GM18498 (cell line): ENCODE data around the gene ANK3.

ENCODE experiments used
- ATAC-seq: cut with Tn5 transposase; IDR thresholded peaks from one replicate; pipeline ENCODE4 v1.9.1; 2021; ENCODE audit warnings: mild to moderate bottlenecking, moderate library complexity; ENCODE audit not compliant: unreplicated experiment

ANK3 gene

DNA sequence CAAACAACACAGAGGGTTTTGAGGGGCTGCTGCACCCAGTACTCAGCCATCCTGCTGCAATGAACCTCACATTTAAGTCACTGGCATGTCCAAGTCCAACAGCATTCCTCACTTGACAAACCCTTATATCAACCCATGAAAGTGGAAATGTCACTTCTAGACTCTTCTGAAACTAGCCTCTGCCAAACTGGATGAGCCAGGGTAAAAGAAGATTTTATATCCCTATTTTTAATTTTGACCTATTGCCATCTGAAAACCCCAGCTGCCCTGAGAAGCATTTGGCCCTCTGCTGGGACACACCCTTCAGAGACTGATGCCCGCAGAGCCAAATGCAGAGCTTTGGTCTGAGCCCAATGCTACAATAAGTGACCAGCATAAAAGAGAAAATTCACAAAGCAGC lies 201.1 kb downstream of the ANK3 start:
- ATAC-seq: no peak

DNA sequence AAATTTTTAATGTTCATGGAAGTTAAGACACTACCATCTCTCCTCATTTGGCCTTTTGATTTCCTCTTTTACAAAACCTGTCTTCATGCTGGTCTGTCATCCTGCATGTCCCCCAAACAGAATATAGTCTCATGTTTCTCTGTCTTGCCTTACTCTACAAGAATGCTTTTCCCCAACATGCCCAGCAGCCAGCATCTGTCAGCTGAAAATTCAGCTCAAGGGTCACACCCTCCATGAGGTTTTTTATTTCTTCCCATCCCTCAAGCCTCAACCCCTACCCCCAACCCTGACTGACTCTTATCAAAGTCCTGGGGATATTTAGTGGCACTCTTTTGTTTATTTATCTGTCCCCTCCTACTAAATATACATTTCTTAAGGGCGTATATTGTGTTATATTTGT lies 202.0 kb downstream of the ANK3 start:
- no peak for ATAC-seq

DNA sequence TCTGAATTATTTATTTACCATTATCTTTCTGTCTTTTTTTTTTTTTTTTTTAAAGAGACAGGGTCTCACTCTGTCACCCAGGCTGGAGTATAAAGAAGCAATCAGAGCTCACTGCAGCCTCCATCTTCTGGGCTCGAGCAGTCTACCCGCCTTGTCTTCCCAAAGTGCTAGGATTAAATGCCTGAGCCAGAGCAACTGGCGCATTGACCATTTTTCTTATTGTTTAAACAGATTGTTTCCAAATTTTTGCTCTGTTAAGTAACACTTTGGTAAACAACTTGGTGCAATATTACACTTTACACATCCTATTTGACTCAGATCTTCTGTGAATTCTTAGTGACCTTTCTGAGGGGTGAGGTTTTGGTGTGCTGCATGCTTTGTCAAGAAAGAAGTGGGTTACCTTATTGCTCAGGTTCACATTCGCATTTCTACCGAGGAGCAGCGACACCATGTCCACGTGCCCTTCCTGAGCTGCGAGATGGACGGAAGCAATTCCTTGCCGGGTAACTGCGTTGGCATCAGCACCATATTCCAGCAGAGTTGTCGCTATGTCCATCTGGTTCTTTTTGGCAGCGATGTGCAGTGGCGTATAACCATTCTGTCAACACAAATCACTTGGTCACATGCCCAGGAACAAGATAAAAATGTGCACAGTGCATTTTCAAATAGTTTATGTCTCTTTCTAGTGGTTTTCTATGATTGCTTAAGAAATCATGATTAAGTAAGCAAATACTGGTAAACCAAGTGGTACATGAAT lies 203.2 kb downstream of the ANK3 start:
- no peak for ATAC-seq

DNA sequence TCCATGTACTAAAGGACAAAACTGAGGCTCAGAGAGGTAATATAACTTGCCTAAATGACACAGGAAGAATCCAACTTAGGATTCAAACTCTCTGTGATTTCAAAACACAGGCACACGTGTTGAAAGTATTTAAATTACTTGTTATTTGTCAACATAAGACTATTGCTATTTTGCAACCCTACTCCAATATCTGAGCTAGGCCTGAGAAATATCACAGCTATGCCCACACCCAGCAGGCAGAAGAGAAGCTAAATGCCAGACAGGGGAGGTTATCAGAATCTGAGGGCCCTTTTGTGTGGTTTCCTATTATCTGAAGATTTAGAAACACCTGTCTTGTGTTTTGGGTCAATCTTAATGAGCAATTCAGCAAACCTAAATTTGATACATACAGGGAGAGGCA lies 204.3 kb downstream of the ANK3 start:
- ATAC-seq: no peak

DNA sequence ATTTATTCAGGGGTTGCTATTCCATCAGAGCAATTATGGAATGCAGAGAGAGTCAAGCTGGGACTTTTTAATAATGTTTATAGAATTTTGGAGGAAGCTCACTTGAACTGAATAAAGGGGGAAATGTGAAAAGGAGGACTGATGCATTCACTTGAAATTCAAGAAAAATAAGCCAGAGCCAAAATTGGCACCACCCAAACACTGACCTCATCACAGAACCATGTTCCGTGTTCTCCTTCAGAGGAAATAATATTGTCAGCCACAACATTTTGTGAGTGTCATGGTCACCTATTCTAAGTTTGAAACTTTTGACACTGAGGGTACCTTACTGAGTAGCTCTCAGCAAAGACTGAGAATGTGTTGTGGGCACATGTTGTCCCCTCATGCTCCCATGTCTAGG lies 207.0 kb downstream of the ANK3 start:
- ATAC-seq: no peak

DNA sequence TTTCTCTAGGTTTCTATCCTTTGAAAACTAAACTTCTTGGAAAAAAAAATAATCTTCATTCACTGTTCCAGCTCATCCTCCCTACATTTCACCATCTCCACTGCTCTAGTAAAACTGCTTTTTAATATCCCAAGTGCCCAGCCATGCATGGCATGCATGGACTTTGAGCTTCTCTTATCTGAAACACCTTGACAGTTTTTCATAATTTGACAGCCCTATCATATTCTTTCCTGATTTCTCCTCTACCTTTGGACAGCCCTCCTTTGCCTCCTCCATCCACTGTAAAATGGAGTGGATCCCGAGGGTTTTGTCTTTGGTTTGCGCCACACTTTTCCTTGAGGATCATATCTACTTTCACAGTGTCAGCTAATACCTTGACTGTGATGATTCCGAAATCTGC lies 212.8 kb downstream of the ANK3 start:
- ATAC-seq: no peak

DNA sequence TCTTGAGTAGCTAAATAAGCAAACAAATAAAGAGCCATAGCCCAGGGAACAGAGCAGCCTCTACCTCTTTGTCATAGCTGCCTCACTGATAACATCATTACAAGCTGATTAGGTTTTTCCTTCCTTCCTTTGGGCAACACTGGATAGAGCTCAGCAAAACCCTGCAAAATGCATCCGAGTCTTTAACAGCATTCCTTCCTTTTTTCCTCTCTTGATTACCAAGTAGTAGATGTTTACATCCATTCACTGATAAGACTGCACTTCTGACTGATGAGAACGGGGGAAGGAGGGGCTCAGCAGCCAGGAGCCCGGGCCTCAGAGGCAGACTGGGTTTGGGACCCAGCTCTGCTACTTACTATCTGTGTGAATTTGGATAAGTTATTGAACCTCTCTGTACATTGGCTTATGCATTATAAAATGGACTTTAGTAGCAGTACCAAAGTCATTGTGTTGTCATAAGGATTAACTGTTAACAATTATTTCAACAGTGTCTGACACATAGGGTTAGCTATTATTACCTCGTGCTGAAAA lies 214.2 kb downstream of the ANK3 start:
- ATAC-seq: no peak

DNA sequence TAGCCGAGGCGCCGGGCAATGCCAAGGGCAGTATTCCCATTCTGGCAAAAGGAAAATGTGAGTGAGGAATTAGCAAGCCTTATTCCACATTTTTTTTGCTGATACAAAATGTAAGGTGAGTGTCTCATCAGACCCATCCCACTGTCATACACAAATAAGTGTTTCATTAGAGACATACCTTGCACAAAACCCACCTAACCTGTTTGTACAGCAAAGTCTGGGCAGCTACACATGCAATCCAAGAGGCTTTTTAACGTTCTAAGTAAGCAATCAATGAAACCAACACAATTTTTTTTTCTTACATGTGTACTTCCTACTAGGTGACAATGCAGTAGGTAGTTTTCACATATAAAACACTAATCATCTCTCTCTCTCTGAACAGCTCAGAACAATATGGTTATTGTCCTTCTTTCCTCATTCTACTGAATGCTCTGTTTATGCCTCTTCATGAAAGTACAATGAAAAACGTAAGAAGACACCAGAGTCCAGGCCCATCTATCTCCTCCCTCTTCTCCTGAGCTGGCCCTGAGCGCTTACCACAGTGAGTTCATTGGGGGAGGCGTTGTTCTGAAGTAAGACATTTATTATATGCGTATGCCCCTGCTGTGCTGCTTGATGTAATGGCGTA lies 217.2 kb downstream of the ANK3 start:
- ATAC-seq: no peak

DNA sequence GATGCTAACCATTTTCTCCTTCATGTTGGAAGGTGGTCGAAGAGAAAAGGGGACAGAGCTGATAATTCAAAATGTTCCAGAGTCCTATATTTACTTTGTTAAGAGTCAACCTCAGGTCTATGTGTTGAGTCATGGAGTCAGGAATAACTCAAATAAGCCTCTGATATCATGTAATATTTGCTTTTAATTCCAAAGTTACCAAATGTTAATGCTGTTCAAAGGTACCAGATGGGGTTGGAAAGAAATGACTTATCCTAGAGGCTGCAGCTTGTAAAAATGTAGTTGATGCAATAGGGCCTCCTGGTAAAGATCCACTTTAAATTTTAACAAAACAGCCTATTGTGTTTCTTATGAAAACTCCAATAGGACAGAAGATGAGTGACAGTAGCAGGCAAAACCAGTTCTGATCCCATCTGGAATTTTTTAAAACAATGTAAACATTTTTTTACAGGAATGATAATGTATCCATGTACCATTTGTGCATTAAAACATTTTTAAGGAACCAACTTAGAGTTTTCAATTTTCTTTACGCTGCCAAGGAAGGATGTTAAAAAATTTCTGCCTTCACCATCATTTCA lies 218.2 kb downstream of the ANK3 start:
- ATAC-seq: no peak

DNA sequence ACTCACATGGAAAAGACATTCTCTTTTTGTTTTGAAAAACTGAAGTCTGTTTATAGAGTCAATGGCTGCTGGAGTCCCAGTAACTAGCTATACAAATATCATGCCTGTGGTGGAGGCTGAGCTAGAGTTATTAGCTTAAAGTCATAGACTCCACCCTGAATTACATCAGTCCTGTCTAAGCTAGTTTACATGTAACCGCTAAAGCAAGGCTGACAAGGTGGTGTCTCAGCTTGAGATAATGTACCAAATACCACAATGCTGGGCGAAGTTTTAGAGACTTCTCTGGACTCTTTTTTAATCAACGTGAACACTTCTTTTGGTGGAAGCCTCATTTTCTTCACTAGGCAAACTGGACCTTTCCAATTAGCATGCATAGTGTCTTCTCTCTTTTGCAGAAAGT lies 219.4 kb downstream of the ANK3 start:
- ATAC-seq: no peak

DNA sequence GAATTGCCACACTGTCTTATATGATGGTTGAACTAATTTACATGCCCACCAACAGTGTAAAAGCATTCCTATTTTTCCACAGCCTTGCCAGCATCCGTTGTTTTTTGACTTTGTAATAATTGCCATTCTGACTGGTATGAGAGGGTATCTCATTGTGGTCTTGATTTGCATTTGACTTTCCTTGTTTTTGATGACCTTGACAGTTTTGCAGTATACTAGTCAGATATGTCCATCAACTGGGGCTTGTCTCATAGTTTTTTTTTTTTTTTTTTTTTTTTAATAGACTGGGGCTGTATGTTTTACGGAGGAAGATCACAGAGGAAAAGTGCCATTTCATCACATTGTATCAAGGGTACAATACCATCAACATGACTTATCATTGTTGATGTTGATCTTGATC lies 220.6 kb downstream of the ANK3 start:
- no peak for ATAC-seq

DNA sequence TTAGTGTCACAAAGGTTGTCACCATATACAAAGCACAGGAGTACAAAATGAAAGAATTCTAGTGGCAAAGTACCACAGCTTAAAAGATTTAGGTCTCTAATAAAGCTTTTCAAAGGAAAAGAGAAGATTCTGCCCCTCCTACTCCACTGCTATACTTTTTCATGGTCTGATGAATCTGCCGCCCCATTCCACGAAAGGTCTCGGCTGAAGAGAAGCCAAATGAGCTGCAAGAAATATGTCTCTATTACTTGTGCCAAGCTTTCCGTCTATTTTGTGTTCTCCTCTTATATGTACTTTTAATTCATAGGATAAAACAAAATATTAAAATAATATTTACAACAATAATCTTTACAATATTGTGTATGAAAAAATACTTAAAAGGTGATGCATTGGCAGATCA lies 222.6 kb downstream of the ANK3 start:
- ATAC-seq: no peak

DNA sequence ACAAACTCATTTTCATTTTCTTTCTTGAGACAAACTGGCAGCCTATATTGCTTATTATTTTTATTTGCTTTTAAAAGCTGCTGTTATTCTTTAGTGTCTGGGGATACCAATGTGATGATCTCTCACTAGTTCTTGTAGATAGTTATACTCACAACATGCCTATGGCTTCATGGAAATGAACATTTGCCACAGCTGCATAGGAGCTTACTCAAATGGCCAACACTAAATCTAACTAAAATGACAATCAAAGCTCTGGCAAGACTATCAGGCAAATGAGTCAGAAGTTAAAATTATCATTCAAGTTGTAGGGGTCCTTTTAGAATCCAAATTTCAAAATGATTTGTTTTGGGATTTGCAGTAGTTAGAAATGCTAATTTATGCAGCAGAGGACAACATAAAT lies 225.9 kb downstream of the ANK3 start:
- ATAC-seq: no peak

DNA sequence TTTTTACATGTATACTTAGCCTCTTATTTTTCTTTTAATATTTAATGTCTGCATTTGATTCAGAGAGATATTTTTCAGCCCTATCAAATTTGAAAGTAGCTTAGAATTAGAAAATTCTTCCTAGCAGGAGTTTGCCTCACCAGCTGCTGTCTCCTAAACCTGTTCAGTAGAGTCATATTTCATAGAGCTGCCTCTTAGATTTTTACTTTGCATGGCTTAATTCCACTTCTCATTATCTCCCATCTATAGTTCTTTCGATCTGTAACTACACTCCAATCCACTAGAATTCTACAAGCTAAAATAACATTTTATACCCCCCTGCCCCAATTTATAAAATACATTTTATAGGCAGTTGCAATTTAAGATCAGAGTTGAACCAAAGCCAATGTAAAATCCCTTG lies 227.0 kb downstream of the ANK3 start:
- ATAC-seq: no peak

DNA sequence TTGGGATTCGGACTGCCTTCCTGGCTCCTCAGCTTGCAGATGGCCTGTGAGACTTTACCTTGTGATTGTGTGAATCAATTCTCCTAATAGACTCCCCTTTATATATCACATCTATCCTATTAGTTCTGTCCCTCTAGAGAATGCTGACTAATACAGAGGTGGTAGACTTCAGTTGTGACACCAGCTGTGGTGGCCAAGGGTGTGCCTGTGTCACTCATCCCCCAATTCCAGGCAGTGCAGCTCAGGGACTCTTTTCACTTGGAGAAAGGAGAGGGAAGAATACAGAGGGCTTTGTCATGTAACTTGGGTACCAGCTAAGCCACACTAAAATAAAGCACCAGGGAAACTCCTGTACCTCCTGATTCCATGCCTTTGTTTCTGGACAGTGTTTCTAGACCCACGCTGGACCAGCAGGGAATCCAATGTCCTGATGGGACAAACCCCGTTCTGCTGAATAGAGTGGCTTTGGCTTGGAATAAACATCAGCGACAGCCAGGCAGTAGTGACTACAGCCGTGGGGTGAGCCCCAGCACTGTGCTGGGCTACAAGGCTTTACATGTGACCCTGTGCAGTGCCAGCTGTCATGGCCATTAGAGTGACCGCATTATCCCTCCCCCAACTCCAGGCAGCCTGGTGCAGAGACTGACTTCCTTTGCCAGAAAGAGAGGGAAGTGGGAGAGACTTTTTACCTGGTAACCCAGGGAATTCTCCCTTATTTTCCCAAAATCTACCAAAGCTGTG lies 233.6 kb downstream of the ANK3 start:
- ATAC-seq: no peak

DNA sequence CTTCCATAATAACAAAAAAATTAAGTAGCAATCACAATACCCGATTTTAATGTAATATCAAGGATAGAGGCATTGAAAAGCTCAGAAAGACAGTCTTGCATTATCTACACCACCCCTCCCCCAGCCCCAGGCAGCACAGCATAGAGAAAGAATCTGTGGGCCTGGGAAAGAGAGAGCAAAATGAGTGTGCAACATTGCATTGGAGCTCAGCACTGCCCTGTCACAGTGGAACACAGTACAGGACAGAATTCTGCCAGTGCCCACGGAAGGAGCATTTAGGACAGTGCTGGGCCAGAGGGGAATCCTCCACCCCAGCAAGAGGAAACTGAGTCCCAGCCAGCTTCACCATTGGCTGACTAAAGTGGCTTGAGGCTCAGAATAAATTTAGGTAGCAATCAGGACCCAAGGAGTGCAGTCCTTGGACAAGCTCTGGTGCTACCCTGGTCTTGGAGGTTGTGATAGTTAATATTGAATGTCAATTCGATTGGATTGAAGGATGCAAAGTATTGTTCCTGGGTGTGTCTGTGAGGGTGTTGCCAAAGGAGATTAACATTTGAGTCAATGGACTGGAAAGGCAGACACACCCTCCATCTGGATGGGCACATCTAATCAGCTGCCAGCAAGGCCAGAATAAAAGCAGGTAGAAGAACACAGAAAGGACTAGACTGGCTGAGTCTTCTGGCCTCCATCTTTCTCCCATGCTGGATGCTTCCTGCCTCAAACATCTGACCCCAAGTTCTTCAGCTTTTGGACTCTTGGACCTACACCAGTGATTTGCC lies 234.4 kb downstream of the ANK3 start:
- no peak for ATAC-seq

DNA sequence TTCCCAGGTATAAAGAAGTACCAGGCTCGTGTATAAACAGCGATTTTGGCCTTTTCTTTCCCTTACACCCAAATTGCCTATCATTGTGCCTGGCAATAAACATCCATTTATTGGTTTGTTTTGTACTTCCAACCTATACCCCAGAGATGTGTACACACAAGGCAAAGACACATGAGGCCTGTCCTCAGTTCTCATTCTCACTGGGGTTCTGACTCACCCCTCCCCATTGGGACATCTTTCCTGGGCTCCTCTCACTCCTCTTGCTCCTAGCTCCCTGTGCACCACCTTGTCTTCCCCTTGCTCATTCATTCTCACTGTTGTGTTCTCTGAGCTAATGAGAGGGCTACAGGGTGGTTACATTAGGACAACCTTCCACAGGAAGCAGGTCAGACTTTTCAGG lies 240.7 kb downstream of the ANK3 start:
- ATAC-seq: no peak

DNA sequence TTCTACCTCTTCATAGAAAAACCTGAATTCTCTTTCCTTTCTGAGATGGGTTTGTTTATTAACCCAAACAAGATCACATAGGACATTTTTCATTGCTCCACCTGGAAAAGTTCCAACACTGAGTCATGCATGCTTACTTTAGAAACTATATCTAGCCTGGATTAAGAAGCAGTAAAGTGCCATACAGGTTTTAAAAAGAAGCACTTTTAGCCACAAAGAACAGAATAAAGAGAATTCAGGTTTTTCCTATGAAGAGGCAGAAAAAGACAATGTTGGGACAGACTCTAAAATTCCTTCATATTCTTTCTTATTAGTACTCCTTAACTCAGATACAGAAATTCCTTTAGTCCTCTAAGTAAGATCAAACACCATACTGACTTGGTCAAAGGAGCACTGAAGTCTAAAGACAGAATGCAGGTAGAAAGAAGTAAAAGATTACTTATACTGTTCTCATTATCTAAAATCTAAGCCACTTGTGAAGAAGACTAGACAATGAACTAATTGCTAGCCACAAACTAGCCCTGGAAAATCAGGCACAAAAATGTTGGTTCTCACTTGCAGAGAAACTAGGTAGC lies 241.3 kb downstream of the ANK3 start:
- ATAC-seq: no peak

DNA sequence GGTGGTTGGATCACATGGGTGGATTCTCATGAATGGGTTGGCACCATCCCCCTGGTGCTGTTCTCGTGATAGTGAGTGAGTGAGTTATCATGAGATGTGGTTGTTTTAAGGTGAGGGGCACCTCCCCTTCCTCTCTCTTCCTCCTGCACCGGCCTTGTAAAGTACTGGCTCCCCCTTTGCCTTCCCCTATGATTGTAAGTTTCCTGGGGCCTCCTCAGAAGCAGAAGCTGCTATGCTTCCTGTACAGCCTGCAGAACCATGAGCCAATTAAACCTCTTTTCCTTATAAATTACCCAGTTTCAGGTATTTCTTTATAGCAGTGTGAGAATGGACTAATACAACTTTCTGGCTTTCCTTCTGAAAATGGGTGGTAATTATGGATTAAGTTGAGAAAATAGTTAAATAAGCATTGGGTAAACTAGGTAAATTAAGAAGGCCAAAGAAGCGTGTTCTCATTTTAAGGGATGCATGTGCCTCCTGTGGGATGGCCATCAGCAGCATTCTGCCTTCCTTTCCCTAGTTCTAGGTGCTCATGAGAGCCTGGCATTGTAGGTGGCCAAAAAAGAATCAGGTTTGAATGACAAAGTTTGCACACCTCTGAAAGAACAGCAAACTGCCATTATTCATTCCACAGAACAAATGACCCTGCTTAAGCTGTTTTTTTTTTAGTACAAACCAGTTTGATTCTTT lies 242.0 kb downstream of the ANK3 start:
- ATAC-seq: no peak

DNA sequence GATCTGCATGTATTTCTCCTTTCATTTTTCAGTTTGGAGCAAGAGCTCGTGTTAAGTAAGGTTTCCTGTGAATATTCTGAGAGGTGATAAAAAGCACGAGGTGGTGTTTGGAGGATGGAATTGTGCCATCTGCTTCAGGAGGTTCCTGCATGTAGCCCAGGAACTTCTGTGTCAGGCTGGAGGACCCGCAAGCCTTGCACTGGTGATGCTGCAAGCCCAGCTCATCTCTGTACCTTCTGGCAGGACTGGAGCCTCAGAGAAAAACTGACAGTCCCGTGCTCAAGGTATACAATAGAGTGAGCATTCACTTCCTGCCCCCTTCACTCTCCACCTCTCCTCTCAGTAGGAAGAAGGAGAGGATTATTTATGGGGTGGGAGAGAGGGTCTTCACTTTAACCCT lies 242.7 kb downstream of the ANK3 start:
- ATAC-seq: no peak
